T-cell (primary cell): ENCODE results near the gene ALPL. TPM values are rescaled to one million over a fixed set of nuclear protein-coding genes. Genes with fewer than 3 reads are reported as not detected.

Experiments used
- ATAC-seq, 4 experiments: fragments of 200-7000 bp in 3 of 4; fragments of 150-1000 bp in 1 of 4; cut with Tn5 transposase; replicated peaks in 1 of 4; 1 replicate in 3 of 4; 2 replicates in 1 of 4; pipeline ENCODE4 v1.10.0; 2021; ENCODE audit warnings: moderate library complexity in 3 of 4, mild to moderate bottlenecking in 2 of 4, moderate number of reproducible peaks in 1 of 4
- CTCF ChIA-PET, 2 donors: fragments of 300-600 bp; sonication (Branson Sonifier 250); formaldehyde crosslinking; loops; one replicate each; lab custom pipeline; 2022; ENCODE audit warnings: antibody characterized with exemption in 2 of 2; lab: Charles Lee
- POLR2A ChIA-PET, 2 donors: fragments of 300-600 bp; sonication (Branson Sonifier 250); formaldehyde crosslinking; loops; one replicate each; lab custom pipeline; 2022; ENCODE audit warnings: antibody characterized with exemption in 2 of 2; lab: Charles Lee
- DNase-seq, 35 experiments: peaks; one replicate each; pipeline versions ENCODE4 v3.0.0 to v3.0.0-alpha.2; 2013 to 2023
- H3K27ac ChIP-seq: one replicate; pipeline ENCODE4 v1.5.1; 2013; ENCODE audit warnings: low read length
- H3K27me3 ChIP-seq, 2 experiments: replicated peaks in 1 of 2; 1 replicate in 1 of 2; 2 replicates in 1 of 2; pipeline versions ENCODE4 v1.6.1 to v1.7.0; 2013; ENCODE audit warnings: low read length in 1 of 2, mixed read lengths in 1 of 2; ENCODE audit not compliant: control insufficient read depth in 2 of 2, insufficient read depth in 2 of 2; ENCODE audit errors: extremely low read depth in 1 of 2
- H3K36me3 ChIP-seq, 2 donors: 1 replicate in 1 of 2; 2 replicates in 1 of 2; pipeline versions ENCODE4 v1.6.1 to v1.7.0; 2013; ENCODE audit warnings: low read length in 1 of 2; ENCODE audit not compliant: control insufficient read depth in 2 of 2, insufficient read depth in 1 of 2; ENCODE audit errors: extremely low read depth in 1 of 2
- H3K4me1 ChIP-seq, 2 experiments: 1 replicate in 1 of 2; 2 replicates in 1 of 2; pipeline versions ENCODE4 v1.6.1 to v1.7.0; 2013; ENCODE audit warnings: low read length in 2 of 2, mixed read lengths in 1 of 2; ENCODE audit not compliant: insufficient read depth in 2 of 2, control insufficient read depth in 1 of 2; ENCODE audit errors: extremely low read depth in 1 of 2
- H3K4me3 ChIP-seq, 2 donors: 1 replicate in 1 of 2; 2 replicates in 1 of 2; pipeline versions ENCODE4 v1.5.1 to v1.7.0; 2013; ENCODE audit warnings: mild to moderate bottlenecking in 2 of 2, low read length in 1 of 2, moderate library complexity in 1 of 2; ENCODE audit not compliant: control insufficient read depth in 1 of 2; ENCODE audit errors: extremely low read depth in 1 of 2
- H3K9me3 ChIP-seq: 2 replicates; pipeline ENCODE4 v1.7.0; 2013
- H3K27ac Mint-ChIP-seq, 2 donors: one replicate each; pipeline ENCODE4 v1.8.0; 2020 to 2021; ENCODE audit warnings: mild to moderate bottlenecking in 2 of 2, mixed read lengths in 2 of 2
- H3K27me3 Mint-ChIP-seq, 2 donors: one replicate each; pipeline ENCODE4 v1.8.0; 2021 to 2022; ENCODE audit warnings: mixed read lengths in 2 of 2
- H3K36me3 Mint-ChIP-seq: one replicate; pipeline ENCODE4 v1.8.0; 2021; ENCODE audit warnings: mixed read lengths
- H3K4me1 Mint-ChIP-seq, 3 donors: one replicate each; pipeline ENCODE4 v1.8.0; 2020 to 2022; ENCODE audit warnings: mixed read lengths in 3 of 3, mild to moderate bottlenecking in 1 of 3
- H3K4me3 Mint-ChIP-seq, 3 donors: one replicate each; pipeline ENCODE4 v1.8.0; 2020 to 2022; ENCODE audit warnings: mild to moderate bottlenecking in 3 of 3, mixed read lengths in 3 of 3, moderate library complexity in 3 of 3
- H3K9me3 Mint-ChIP-seq, 3 donors: one replicate each; pipeline ENCODE4 v1.8.0; 2020 to 2022; ENCODE audit warnings: mixed read lengths in 3 of 3
- WGBS: methylation state at CpG from one replicate; pipeline ENCODE4 v1.1.5; 2013; ENCODE audit warnings: missing lambda C conversion rate; ENCODE audit not compliant: insufficient coverage; 5-methylcytosine and 5-hydroxymethylcytosine counted together
- total RNA-seq, 35 experiments: library from RNA in 6 of 35; stranded (reverse) in 6 of 35; fragments of 120-200 nt in 1 of 35; gene quantifications; one replicate each; pipeline versions ENCODE4 v1.2.1 to v1.2.4 and lab custom pipeline; 2013 to 2026

ALPL gene
- total RNA-seq, 5 donors from 2014 or later (not counting 1 experiment from before 2014, with no cell fraction given) = 0.20 to 0.44 (median 0.41) TPM; not detected in 2

DNA sequence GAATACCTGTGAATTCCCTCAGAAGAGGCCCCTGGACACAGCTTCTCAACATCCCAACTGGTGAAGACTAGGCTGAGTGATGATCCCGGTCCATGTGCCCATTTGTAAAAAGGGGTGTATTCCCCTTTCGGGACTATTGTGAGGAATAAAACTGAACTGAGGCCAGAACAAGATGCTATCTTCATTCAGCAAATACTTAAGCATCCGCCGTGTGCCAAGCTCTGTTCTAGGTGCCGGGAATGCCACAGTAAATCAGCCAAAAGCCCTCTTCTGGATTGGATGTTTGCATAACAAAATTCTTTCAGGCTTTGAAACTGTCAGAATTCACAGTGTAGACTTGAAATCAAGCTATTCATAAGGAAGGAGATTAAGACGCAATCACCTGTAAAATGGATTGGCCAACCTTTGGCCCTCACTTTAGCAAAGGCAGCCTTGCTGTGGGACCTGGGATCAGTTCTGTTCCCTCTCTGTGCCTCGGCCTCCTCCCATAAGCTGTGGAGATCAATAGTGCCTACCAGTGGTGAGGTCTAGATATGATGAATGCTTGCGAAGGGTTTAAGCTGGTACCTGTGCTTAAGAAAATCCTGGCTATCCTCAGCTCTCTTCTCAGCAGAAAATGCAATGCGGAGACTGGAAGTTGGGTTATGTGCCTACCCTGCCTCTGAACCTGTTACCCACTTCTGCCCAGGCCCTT, 1.8 kb downstream of the ALPL start:
- no peak for DNase-seq
- Mint-ChIP-seq H3K9me3 (no peaks in the 10 kb centered on the region), H3K36me3 (no peaks in the 10 kb centered on the region), H3K4me3 (peak overlapping the region in 2 of 3 donors; percentile 2 to 48), H3K4me1 (peaks cover 6 to 10% (median 7%) of the 10 kb centered on the region in 3 donors), H3K27me3 (peaks cover 42 to 48% of the 10 kb centered on the region in 2 donors), H3K27ac (no peak overlapping the region)
- CTCF ChIA-PET = interaction anchor here in 1 of 2 donors (0.6 kb wide), 1 partner anchor 1796 kb away, joined by 5 read pairs; no protein-coding TSS in a partner anchor
- POLR2A ChIA-PET = no interaction called here
- Histone ChIP-seq H3K27me3 (peaks cover 7 to 56% of the 10 kb centered on the region in 2 experiments), H3K27ac (no peak overlapping the region), H3K9me3 (no peaks in the 10 kb centered on the region), H3K4me1 (peaks cover 0 to 9% of the 10 kb centered on the region in 2 experiments), H3K36me3 (no peaks in the 10 kb centered on the region), H3K4me3 (no peak overlapping the region)
- no peak for ATAC-seq
- 89% methylated on average over 4 of the region's 9 CpGs for WGBS

DNA sequence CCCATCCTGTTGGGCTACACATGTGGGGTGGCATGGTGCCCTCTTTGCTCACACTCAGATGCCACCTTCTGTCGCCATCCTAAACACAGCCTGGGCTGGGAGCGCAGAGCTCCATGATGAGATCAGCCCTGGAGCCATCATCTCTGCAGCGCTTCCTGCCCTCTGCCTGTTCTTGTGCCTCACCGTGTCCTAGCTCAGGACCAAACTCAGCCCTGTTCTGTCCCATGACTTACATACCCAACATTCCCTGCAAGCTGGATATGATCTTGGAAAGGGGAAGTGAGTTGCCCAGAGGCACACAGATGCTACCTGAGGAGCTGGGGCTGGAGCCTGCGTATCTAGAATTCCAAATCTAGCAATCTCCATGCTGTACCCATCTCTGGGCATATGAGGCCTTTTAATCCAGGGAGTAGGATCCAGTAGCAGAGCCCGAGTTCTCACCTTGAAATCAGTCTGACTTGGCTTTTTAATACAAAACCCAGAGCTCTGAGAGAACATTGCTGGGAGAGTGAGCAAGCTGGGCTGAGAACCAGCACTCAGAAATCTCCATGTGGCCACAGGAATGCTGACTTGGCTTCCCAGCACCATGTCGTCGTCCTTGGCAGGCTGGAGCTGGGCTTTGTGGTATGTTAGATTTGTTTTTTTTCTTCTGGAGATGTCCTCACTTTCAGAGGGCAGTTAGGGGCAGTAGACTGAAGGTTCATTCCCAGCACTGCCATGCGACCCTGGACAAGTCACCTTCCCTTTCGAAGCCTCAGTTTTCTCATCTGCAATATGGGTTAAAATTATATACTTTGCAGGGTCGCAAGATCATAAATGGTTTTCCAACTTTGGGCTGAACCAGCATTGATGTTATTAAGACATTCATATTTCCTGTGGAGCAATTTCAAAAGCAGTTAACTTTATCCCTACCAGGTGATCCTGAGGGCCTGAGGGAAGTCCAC, 2.6 kb downstream of the ALPL start:
- no peak for ATAC-seq

GRCh38 chr1:21514245-21514644, 5.0 kb downstream of the ALPL start:
- Histone ChIP-seq H3K27me3 (peaks cover 2 to 31% of the 10 kb centered on the region in 2 experiments), H3K27ac (no peak overlapping the region), H3K36me3 (no peaks in the 10 kb centered on the region), H3K4me3 (no peak overlapping the region), H3K9me3 (no peaks in the 10 kb centered on the region), H3K4me1 (peaks cover 0 to 3% of the 10 kb centered on the region in 2 experiments)
- Mint-ChIP-seq H3K27ac (no peak overlapping the region), H3K4me3 (no peak overlapping the region), H3K4me1 (peaks cover 0 to 2% (median 2%) of the 10 kb centered on the region in 3 donors), H3K27me3 (peaks cover 20 to 26% of the 10 kb centered on the region in 2 donors), H3K9me3 (no peaks in the 10 kb centered on the region), H3K36me3 (no peaks in the 10 kb centered on the region)
- CTCF ChIA-PET = no interaction called here
- WGBS = 62% methylated on average over 4 of the region's 5 CpGs
- ATAC-seq = no peak
- no peak for DNase-seq
- POLR2A ChIA-PET = no interaction called here

More for the DNA sequence above, 2.6 kb downstream of the ALPL start:
- Histone ChIP-seq H3K4me1 (peaks cover 0 to 9% of the 10 kb centered on the region in 2 experiments), H3K9me3 (no peaks in the 10 kb centered on the region), H3K27ac (no peak overlapping the region), H3K36me3 (no peaks in the 10 kb centered on the region), H3K4me3 (no peak overlapping the region), H3K27me3 (peaks cover 7 to 51% of the 10 kb centered on the region in 2 experiments)
- H3K9me3 Mint-ChIP-seq = no peaks in the 10 kb centered on the region
- H3K27me3 Mint-ChIP-seq = peaks cover 38 to 39% of the 10 kb centered on the region in 2 donors
- peaks cover 6 to 10% (median 7%) of the 10 kb centered on the region in 3 donors for H3K4me1 Mint-ChIP-seq
- 89% methylated on average over 4 of the region's 11 CpGs for WGBS
- H3K4me3 Mint-ChIP-seq = no peak overlapping the region
- ChIA-PET CTCF (interaction anchor here in 1 of 2 donors (0.6 kb wide), 2 partner anchors 175 to 852 kb away, joined by 3 to 4 read pairs; no protein-coding TSS in a partner anchor), POLR2A (no interaction called here)
- DNase-seq = no peak
- no peak overlapping the region for H3K27ac Mint-ChIP-seq
- no peaks in the 10 kb centered on the region for H3K36me3 Mint-ChIP-seq

DNA sequence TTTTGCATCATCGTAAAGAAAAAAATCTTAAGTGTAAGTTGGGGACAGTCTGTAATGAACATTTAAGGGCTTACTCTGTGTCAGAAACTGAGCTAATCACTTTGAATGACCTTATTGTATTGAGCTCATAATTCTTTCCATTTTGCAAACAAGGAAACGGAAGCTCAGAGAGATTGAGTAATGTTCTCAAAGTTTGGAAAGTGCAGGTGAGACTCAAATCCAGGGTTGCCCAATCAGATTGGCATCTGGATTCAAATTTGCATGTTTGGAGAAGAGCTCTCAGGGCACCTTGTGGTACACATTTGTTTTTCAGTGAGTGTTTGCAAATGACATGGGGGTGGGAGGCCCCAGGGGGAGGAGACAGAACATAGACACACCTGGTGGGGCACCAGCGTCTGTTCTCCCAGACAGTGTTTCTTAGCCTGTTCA, 8.0 kb downstream of the ALPL start:
- Mint-ChIP-seq H3K4me3 (no peak overlapping the region), H3K27me3 (peaks cover 2 to 10% of the 10 kb centered on the region in 2 donors), H3K4me1 (no peaks in the 10 kb centered on the region), H3K36me3 (no peaks in the 10 kb centered on the region), H3K9me3 (no peaks in the 10 kb centered on the region), H3K27ac (no peak overlapping the region)
- Histone ChIP-seq H3K4me1 (no peaks in the 10 kb centered on the region), H3K27ac (no peak overlapping the region), H3K36me3 (no peaks in the 10 kb centered on the region), H3K27me3 (peaks cover 2 to 3% of the 10 kb centered on the region in 2 experiments), H3K4me3 (no peak overlapping the region), H3K9me3 (no peaks in the 10 kb centered on the region)
- ATAC-seq = no peak
- DNase-seq = no peak
- 63% methylated on average over 1 of the region's 3 CpGs for WGBS
- POLR2A ChIA-PET = no interaction called here
- CTCF ChIA-PET = no interaction called here

GRCh38 chr1:21517660-21518480, 8.6 kb downstream of the ALPL start:
- Mint-ChIP-seq H3K27ac (no peak overlapping the region), H3K36me3 (no peaks in the 10 kb centered on the region), H3K4me3 (no peak overlapping the region), H3K27me3 (peaks cover 2 to 10% of the 10 kb centered on the region in 2 donors), H3K9me3 (no peaks in the 10 kb centered on the region), H3K4me1 (no peaks in the 10 kb centered on the region)
- ChIA-PET CTCF (interaction anchor here in 1 of 2 donors (0.6 to 0.7 kb wide), 2 partner anchors 17 to 934 kb away, joined by 3 to 5 read pairs; no protein-coding TSS in a partner anchor), POLR2A (no interaction called here)
- DNase-seq (no peak), ATAC-seq (no peak)
- Histone ChIP-seq H3K4me1 (no peaks in the 10 kb centered on the region), H3K9me3 (no peaks in the 10 kb centered on the region), H3K27me3 (peaks cover 2% of the 10 kb centered on the region in 2 experiments), H3K27ac (no peak overlapping the region), H3K36me3 (no peaks in the 10 kb centered on the region), H3K4me3 (no peak overlapping the region)
- WGBS = 79% methylated on average over 3 of the region's 13 CpGs
